HepG2 (cell line): ENCODE measurements around the gene UBE3B.

Experiments
- CBFB ChIP-seq: sonication (generic); formaldehyde crosslinking; IDR thresholded peaks from 2 replicates; pipeline ENCODE4 v1.4.0; 2020; ENCODE audit warnings: missing genetic modification reagents
- CEBPB ChIP-seq: IDR thresholded peaks from 2 replicates; pipeline ENCODE4 v1.6.1; 2011; ENCODE audit warnings: low read depth, low read length, improper control_type of control experiment, borderline replicate concordance
- CTCF ChIP-seq: sonication (generic); formaldehyde crosslinking; IDR thresholded peaks from 2 replicates; pipeline ENCODE4 v1.5.0; 2020; ENCODE audit warnings: mild to moderate bottlenecking, missing genetic modification reagents, moderate library complexity

DNA sequence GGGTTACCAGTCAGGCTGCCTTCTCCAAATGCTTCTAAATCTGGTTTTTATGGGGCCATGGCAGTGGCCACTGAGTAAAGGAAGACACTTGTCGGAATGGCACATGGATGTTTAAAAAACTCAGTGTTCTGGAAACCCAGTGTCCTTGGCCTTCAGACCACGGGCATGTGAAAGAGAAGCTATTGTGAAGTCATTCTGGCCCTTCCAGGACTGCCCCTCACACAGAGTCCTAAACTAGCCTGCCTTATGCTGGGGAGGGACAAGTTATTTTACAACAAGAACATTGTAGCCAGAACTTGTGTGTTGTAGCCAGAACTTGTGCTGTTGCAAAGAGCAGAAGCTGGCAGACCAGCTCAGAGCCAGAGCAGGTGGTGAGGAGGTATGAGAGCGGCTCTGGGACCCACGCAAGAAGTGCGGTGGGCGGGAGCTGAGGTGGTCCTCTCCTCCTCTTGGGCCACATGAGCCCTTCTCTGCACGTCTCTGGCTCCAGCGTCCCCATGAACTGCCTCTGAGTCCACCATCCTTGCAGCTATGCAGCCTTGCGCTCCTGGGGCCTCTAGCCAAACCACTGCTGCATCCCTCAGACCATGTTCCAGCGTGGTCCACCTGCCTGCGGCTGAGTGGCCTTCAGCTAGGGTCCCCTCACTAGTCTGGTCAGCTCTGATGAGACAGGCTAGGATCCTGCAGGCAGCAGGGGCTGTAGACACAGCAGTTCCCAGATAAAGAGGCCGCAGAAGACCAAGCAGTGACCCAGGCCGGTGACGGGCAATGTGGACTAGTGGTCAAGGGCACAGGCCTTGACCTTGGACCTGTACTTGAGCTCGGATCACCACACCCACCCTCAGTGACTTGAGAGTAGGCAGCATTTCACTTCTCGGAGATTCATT is 63.3 kb downstream of the UBE3B start:
- no peak for TF ChIP-seq CTCF (CRISPR knock-in tag)
- TF ChIP-seq CEBPB: no peak
- TF ChIP-seq CBFB: no peak
